Stimulated activated CD8-positive, alpha-beta memory T cell treated with anti-CD3 and anti-CD28 coated beads, Interleukin-4, amount 100 ng/mL, for 1 hour (primary cell): ENCODE data around the gene YEATS4.
"Not testable (repeated sequence)": the region's sequence is repeated elsewhere in the genome, so short reads cannot be mapped to it uniquely, and the experiment has no call there.

Experiments used
- DNase-seq, 2 donors: peaks; one replicate each; pipeline ENCODE4 v3.0.0-alpha.2; 2020; ENCODE audit warnings: low read depth in 2 of 2, low spot score in 1 of 2

The YEATS4 gene

GRCh38 chr12:69359531-69360347 lies at the start of gene YEATS4:
YEATS4 (plus strand) TSS chr12:69359743; CDS start chr12:69359973, 230 bp downstream.
- DNase-seq, result peak; percentile 59 to 69

- no peak for DNase-seq
Observed at GRCh38 chr12:69313209-69313608, 46.3 kb upstream of the YEATS4 start.

GRCh38 chr12:69316784-69317183 lies 42.8 kb upstream of the YEATS4 start:
- DNase-seq, result not testable (repeated sequence)

GRCh38 chr12:69317233-69317632 lies 42.3 kb upstream of the YEATS4 start:
- DNase-seq, result not testable (repeated sequence)

GRCh38 chr12:69318225-69318624 lies 41.3 kb upstream of the YEATS4 start:
- no peak for DNase-seq

- no peak for DNase-seq
Observed at GRCh38 chr12:69321351-69321750, 38.2 kb upstream of the YEATS4 start.

GRCh38 chr12:69324797-69325466 lies 34.6 kb upstream of the YEATS4 start:
- DNase-seq, result no peak

- DNase-seq, result no peak
Observed at GRCh38 chr12:69328426-69328825, 31.1 kb upstream of the YEATS4 start.

- DNase-seq, result no peak
Observed at GRCh38 chr12:69329669-69330428, 29.7 kb upstream of the YEATS4 start.

- DNase-seq, result peak; percentile 25 to 28
Observed at GRCh38 chr12:69330475-69331473, 28.8 kb upstream of the YEATS4 start.

GRCh38 chr12:69331519-69331908 lies 28.0 kb upstream of the YEATS4 start:
- DNase-seq, result no peak

- DNase-seq, result no peak
Observed at GRCh38 chr12:69331909-69332684, 27.4 kb upstream of the YEATS4 start.

GRCh38 chr12:69332815-69333358 lies 26.7 kb upstream of the YEATS4 start:
- no peak for DNase-seq

GRCh38 chr12:69334158-69334557 lies 25.4 kb upstream of the YEATS4 start:
- no peak for DNase-seq

GRCh38 chr12:69337311-69338090 lies 22.0 kb upstream of the YEATS4 start:
- no peak for DNase-seq

GRCh38 chr12:69338120-69338859 lies 21.3 kb upstream of the YEATS4 start:
- DNase-seq, result no peak

GRCh38 chr12:69338936-69339335 lies 20.6 kb upstream of the YEATS4 start:
- DNase-seq, result no peak

GRCh38 chr12:69339999-69340398 lies 19.5 kb upstream of the YEATS4 start:
- no peak for DNase-seq
